MCF 10A (cell line): Measurements from ENCODE around the gene SUN5. TPM values are rescaled to one million over a fixed set of nuclear protein-coding genes. Genes with fewer than 3 reads are reported as not detected.

ENCODE experiments used
- BruUV-seq: library from RNA; stranded (reverse); fragments of 400-500 nt; replicated peaks from 2 replicates; lab custom pipeline; 2021; lab: Mats Ljungman, UMichigan
- CTCF ChIA-PET: fragments of 300-600 bp; sonication (Branson Sonifier 250); formaldehyde crosslinking; extraction: SDS; loops from one replicate; lab custom pipeline; 2021; ENCODE audit warnings: antibody characterized with exemption, inconsistent platforms; lab: Yijun Ruan, JAX
- POLR2A ChIA-PET: fragments of 300-600, 350-650 bp; sonication (Branson Sonifier 250); formaldehyde crosslinking; extraction: SDS; loops from one replicate; lab custom pipeline; 2020; ENCODE audit warnings: antibody characterized with exemption, inconsistent platforms; lab: Yijun Ruan, JAX
- DNase-seq: peaks from one replicate; pipeline ENCODE4 v3.0.0-alpha.2; 2018; ENCODE audit not compliant: unreplicated experiment
- H3K27ac Mint-ChIP-seq: one replicate; pipeline ENCODE4 v1.8.0; 2022; ENCODE audit warnings: mild to moderate bottlenecking, low read depth, mixed read lengths; ENCODE audit not compliant: unreplicated experiment
- H3K27me3 Mint-ChIP-seq: one replicate; pipeline ENCODE4 v1.8.0; 2022; ENCODE audit warnings: mixed read lengths; ENCODE audit not compliant: insufficient read depth, unreplicated experiment
- H3K36me3 Mint-ChIP-seq: one replicate; pipeline ENCODE4 v1.8.0; 2022; ENCODE audit warnings: mild to moderate bottlenecking, moderate library complexity, mixed read lengths; ENCODE audit not compliant: insufficient read depth, unreplicated experiment
- H3K4me1 Mint-ChIP-seq: one replicate; pipeline ENCODE4 v1.8.0; 2022; ENCODE audit warnings: mixed read lengths; ENCODE audit not compliant: insufficient read depth, unreplicated experiment
- H3K4me3 Mint-ChIP-seq: one replicate; pipeline ENCODE4 v1.8.0; 2022; ENCODE audit warnings: mild to moderate bottlenecking, moderate library complexity, mixed read lengths; ENCODE audit not compliant: unreplicated experiment
- H3K9me3 Mint-ChIP-seq: one replicate; pipeline ENCODE4 v1.8.0; 2022; ENCODE audit warnings: mixed read lengths; ENCODE audit not compliant: unreplicated experiment
- CTCF ChIP-seq: fragments of 200-600 bp; IDR thresholded peaks from one replicate; pipeline ENCODE4 v1.8.0; 2022; ENCODE audit warnings: antibody characterized with exemption, mild to moderate bottlenecking; ENCODE audit not compliant: unreplicated experiment
- intact Hi-C: fragments of 100-400 bp; cut with micrococcal nuclease; formaldehyde crosslinking; loops from 2 replicates; pipeline ENCODE4 v1.14.1; 2022
- total RNA-seq: library from RNA; stranded (reverse); gene quantifications from 2 replicates; pipeline ENCODE4 v1.2.3, GENCODE V29; 2022

SUN5 gene
- total RNA-seq, 1 experiment from 2014 or later = not detected

- BruUV-seq = no TSS peak
- intact Hi-C loops = no loop called here
- ChIA-PET POLR2A (interaction anchor here (1.1 kb wide), 1 partner anchor 115 kb away, joined by 3 read pairs; no protein-coding TSS in a partner anchor), CTCF (no interaction called here)
- Mint-ChIP-seq H3K4me3 (no peak overlapping the region), H3K27me3 (peaks cover 21% of the 10 kb centered on the region), H3K27ac (no peak overlapping the region), H3K36me3 (no peaks in the 10 kb centered on the region), H3K9me3 (no peaks in the 10 kb centered on the region), H3K4me1 (no peaks in the 10 kb centered on the region)
- TF ChIP-seq CTCF = no peak
- DNase-seq = no peak
These were observed 17.6 kb upstream of the SUN5 start for GRCh38 chr20:33021879-33022278.

GRCh38 chr20:33020278-33021161 is 16.3 kb upstream of the SUN5 start:
- no peak for DNase-seq
- no TSS peak for BruUV-seq
- Mint-ChIP-seq H3K4me1 (no peaks in the 10 kb centered on the region), H3K9me3 (no peaks in the 10 kb centered on the region), H3K27ac (no peak overlapping the region), H3K4me3 (no peak overlapping the region), H3K36me3 (no peaks in the 10 kb centered on the region), H3K27me3 (peaks cover 35% of the 10 kb centered on the region)
- no peak for TF ChIP-seq CTCF
- POLR2A ChIA-PET = no interaction called here
- intact Hi-C loops = no loop called here
- CTCF ChIA-PET = no interaction called here

GRCh38 chr20:33019465-33020277 is 15.4 kb upstream of the SUN5 start:
- BruUV-seq = no TSS peak
- Mint-ChIP-seq H3K4me1 (no peaks in the 10 kb centered on the region), H3K27me3 (peaks cover 43% of the 10 kb centered on the region), H3K36me3 (no peaks in the 10 kb centered on the region), H3K4me3 (no peak overlapping the region), H3K9me3 (no peaks in the 10 kb centered on the region), H3K27ac (no peak overlapping the region)
- CTCF ChIA-PET = no interaction called here
- no peak for TF ChIP-seq CTCF
- no peak for DNase-seq
- POLR2A ChIA-PET = no interaction called here
- intact Hi-C loops = no loop called here
